Neural cell (in vitro differentiated cells): ENCODE measurements around the gene TSPEAR. TPM values are rescaled to one million over a fixed set of nuclear protein-coding genes. Genes with fewer than 3 reads are reported as not detected.

Source experiments
- H2AFZ ChIP-seq: fragments of 200-600, 300-800 bp; sonication (generic), shearing (Covaris generic); 2 replicates; pipeline ENCODE4 v1.6.0; 2014; ENCODE audit warnings: low read depth, mild to moderate bottlenecking, antibody characterized with exemption, low read length, moderate library complexity
- H3F3A ChIP-seq: fragments of 200-600 bp; shearing (Covaris generic); 2 replicates; pipeline ENCODE4 v1.6.1; 2016; ENCODE audit warnings: mild to moderate bottlenecking, moderate library complexity, mixed read lengths, antibody characterized with exemption, low read length; ENCODE audit not compliant: insufficient read depth, poor library complexity, severe bottlenecking
- H3K27ac ChIP-seq: fragments of 200-600, 300-800 bp; sonication (generic), shearing (Covaris generic); 2 replicates; pipeline ENCODE4 v1.5.1; 2014; ENCODE audit warnings: mild to moderate bottlenecking, low read length, moderate library complexity
- H3K27me3 ChIP-seq: fragments of 300-800, 200-600 bp; sonication (generic), shearing (Covaris generic); 2 replicates; pipeline ENCODE4 v1.6.0; 2014; ENCODE audit warnings: mild to moderate bottlenecking, low read depth, low read length, moderate library complexity; ENCODE audit not compliant: insufficient read depth
- H3K36me3 ChIP-seq: fragments of 300-800, 200-600 bp; sonication (generic), shearing (Covaris generic); 2 replicates; pipeline ENCODE4 v1.5.1; 2014; ENCODE audit warnings: mild to moderate bottlenecking, antibody characterized with exemption, low read length, moderate library complexity; ENCODE audit not compliant: insufficient read depth
- H3K4me2 ChIP-seq: fragments of 300-800, 200-600 bp; sonication (generic), shearing (Covaris generic); 2 replicates; pipeline ENCODE4 v1.6.0; 2014; ENCODE audit warnings: mild to moderate bottlenecking, low read length
- H3K4me3 ChIP-seq: fragments of 300-800, 200-600 bp; sonication (generic), shearing (Covaris generic); 2 replicates; pipeline ENCODE4 v1.5.1; 2014; ENCODE audit warnings: mild to moderate bottlenecking, low read length, moderate library complexity
- H3K79me2 ChIP-seq: fragments of 200-600 bp; shearing (Covaris generic); replicated peaks from 2 replicates; pipeline ENCODE4 v1.6.0; 2014; ENCODE audit warnings: mild to moderate bottlenecking, low read length, moderate library complexity; ENCODE audit not compliant: insufficient read depth
- H3K9ac ChIP-seq: fragments of 300-800, 200-600 bp; sonication (generic), shearing (Covaris generic); 2 replicates; pipeline ENCODE4 v1.6.1; 2016; ENCODE audit warnings: mild to moderate bottlenecking, low read length, mixed read lengths
- H3K9me2 ChIP-seq: fragments of 200-600 bp; shearing (Covaris generic); 2 replicates; pipeline ENCODE4 v1.6.1; 2016; ENCODE audit warnings: mild to moderate bottlenecking, low read length, mixed read lengths; ENCODE audit not compliant: insufficient read depth
- H3K9me3 ChIP-seq: fragments of 200-600, 300-800 bp; sonication (generic), shearing (Covaris generic); 2 replicates; pipeline ENCODE4 v1.6.1; 2016; ENCODE audit warnings: mild to moderate bottlenecking, mixed run types, low read length, moderate library complexity, mixed read lengths
- H4K20me1 ChIP-seq: fragments of 200-600 bp; shearing (Covaris generic); 2 replicates; pipeline ENCODE4 v1.6.1; 2016; ENCODE audit warnings: mild to moderate bottlenecking, mixed run types; ENCODE audit not compliant: insufficient read depth
- CTCF ChIP-seq: fragments of 450-650 bp; IDR thresholded peaks from 2 replicates; pipeline ENCODE4 v1.5.1; 2014; ENCODE audit warnings: antibody characterized with exemption, mild to moderate bottlenecking, moderate library complexity; ENCODE audit not compliant: poor library complexity, severe bottlenecking
- EP300 ChIP-seq: fragments of 450-650 bp; conservative IDR thresholded peaks from 2 replicates; pipeline ENCODE4 v1.6.1; 2014; ENCODE audit warnings: antibody characterized with exemption, mild to moderate bottlenecking, moderate library complexity; ENCODE audit not compliant: poor library complexity, severe bottlenecking
- EZH2 ChIP-seq: fragments of 200-600, 300-800 bp; shearing (Covaris generic), sonication (generic); IDR thresholded peaks from 2 replicates; pipeline ENCODE4 v1.6.1; 2014; ENCODE audit warnings: antibody characterized with exemption, low read length, borderline replicate concordance, mild to moderate bottlenecking; ENCODE audit not compliant: insufficient read depth, poor library complexity, severe bottlenecking
- MXI1 ChIP-seq: fragments of 450-650 bp; conservative IDR thresholded peaks from 2 replicates; pipeline ENCODE4 v1.6.1; 2014; ENCODE audit warnings: antibody characterized with exemption, mild to moderate bottlenecking; ENCODE audit not compliant: poor library complexity, severe bottlenecking
- POLR2AphosphoS5 ChIP-seq: IDR thresholded peaks from 2 replicates; pipeline ENCODE4 v1.6.1; 2012
- RAD21 ChIP-seq: fragments of 450-650 bp; conservative IDR thresholded peaks from 2 replicates; pipeline ENCODE4 v1.6.1; 2014; ENCODE audit warnings: antibody characterized with exemption, mild to moderate bottlenecking, moderate library complexity
- REST ChIP-seq: IDR thresholded peaks from 2 replicates; pipeline ENCODE4 v1.6.1; 2012; ENCODE audit warnings: borderline replicate concordance
- SMC3 ChIP-seq: fragments of 450-650 bp; conservative IDR thresholded peaks from 2 replicates; pipeline ENCODE4 v1.6.1; 2014; ENCODE audit warnings: antibody characterized with exemption, mild to moderate bottlenecking, moderate library complexity; ENCODE audit not compliant: poor library complexity
- TAF1 ChIP-seq: IDR thresholded peaks from 2 replicates; pipeline ENCODE4 v1.6.1; 2012; ENCODE audit warnings: low read depth
- polyA plus RNA-seq: library from polyadenylated mRNA; depleted of rRNA; stranded (reverse); fragments of >200 nt; gene quantifications from 2 replicates; pipeline ENCODE4 v1.2.3, GENCODE V29; 2014

TSPEAR gene
- polyA plus RNA-seq, 1 donor from 2014 or later = 0.19 TPM

GRCh38 chr21:44729336-44730027 is 18.1 kb upstream of the TSPEAR start:
- Histone ChIP-seq H3K27me3 (no peaks in the 10 kb centered on the region), H3K4me2 (no peak overlapping the region)
- no peak for TF ChIP-seq CTCF
- no peak for TF ChIP-seq REST
- TF ChIP-seq RAD21 = no peak
- TF ChIP-seq SMC3 = no peak
- TF ChIP-seq EZH2 = no peak
- no peak for TF ChIP-seq MXI1
- TF ChIP-seq TAF1 = no peak
- TF ChIP-seq POLR2AphosphoS5 = no peak
- TF ChIP-seq EP300 = no peak

GRCh38 chr21:44728716-44729115 is 17.3 kb upstream of the TSPEAR start:
- H3K27me3 ChIP-seq = no peaks in the 10 kb centered on the region
- H3K4me2 ChIP-seq = no peak overlapping the region
- H3K9ac ChIP-seq = no peak overlapping the region
- no peaks in the 10 kb centered on the region for H3K79me2 ChIP-seq
- H3F3A ChIP-seq = no peaks in the 10 kb centered on the region
- H3K36me3 ChIP-seq = no peaks in the 10 kb centered on the region
- no peaks in the 10 kb centered on the region for H4K20me1 ChIP-seq
- no peak overlapping the region for H2AFZ ChIP-seq
- no peak overlapping the region for H3K27ac ChIP-seq
- no peaks in the 10 kb centered on the region for H3K9me3 ChIP-seq
- no peaks in the 10 kb centered on the region for H3K9me2 ChIP-seq
- TF ChIP-seq TAF1 (no peak), EZH2 (no peak), REST (no peak)
- no peak overlapping the region for H3K4me3 ChIP-seq

More at GRCh38 chr21:44729336-44730027, 18.1 kb upstream of the TSPEAR start:
- H3K9me2 ChIP-seq = no peaks in the 10 kb centered on the region
- H3F3A ChIP-seq = no peaks in the 10 kb centered on the region
- H2AFZ ChIP-seq = no peak overlapping the region
- H3K27ac ChIP-seq = no peak overlapping the region
- no peaks in the 10 kb centered on the region for H3K79me2 ChIP-seq
- no peak overlapping the region for H3K4me3 ChIP-seq
- no peaks in the 10 kb centered on the region for H3K9me3 ChIP-seq
- H4K20me1 ChIP-seq = no peaks in the 10 kb centered on the region
- H3K36me3 ChIP-seq = no peaks in the 10 kb centered on the region
- H3K9ac ChIP-seq = no peak overlapping the region
